GM19452 (cell line): ENCODE data around the gene PTAFR.
"Not testable (repeated sequence)": the region's sequence is repeated elsewhere in the genome, so short reads cannot be mapped to it uniquely, and the experiment has no call there.

Experiments
- ATAC-seq: cut with Tn5 transposase; IDR thresholded peaks from one replicate; pipeline ENCODE4 v1.9.1; 2021; ENCODE audit not compliant: unreplicated experiment

Gene PTAFR

DNA sequence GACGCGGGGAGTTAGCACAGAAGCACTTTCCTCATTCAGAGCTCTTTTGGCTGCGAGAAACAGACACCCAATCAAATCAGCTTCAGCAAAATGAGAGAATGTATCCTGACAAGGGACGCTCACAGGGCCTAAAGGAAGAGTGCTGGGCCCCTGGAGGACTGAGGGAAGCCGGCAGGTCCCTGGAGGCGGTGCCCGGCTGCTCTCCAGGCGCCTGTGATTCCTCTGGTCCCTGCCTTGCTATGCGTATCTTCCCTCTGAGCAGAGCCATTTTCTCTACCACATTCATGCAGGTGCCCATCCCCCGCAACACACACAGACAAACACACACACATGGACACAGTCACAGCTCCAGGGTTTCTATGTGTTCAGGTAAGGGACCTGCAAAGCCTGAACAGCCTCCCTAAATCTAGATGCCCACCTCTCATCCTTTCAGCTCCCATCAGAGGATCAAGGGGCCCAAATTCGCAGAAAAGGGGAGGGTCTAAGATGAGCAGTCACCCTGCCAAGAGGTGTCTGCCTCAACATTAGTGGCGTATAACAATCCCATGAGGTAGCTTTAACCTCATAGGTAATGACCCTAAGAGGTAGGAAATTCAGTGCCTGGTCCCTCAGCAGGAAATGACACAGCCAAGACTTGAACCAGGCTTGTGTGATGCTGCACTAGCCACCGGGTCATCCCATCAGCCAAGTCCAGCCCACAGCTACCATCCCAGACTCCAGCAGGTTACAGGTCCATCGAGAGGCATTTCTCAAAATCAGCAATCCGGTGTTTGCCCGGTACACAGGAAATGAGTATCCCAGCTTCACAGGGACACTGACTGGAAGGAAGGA lies 29.0 kb downstream of the PTAFR start:
- ATAC-seq: peak; percentile 19

DNA sequence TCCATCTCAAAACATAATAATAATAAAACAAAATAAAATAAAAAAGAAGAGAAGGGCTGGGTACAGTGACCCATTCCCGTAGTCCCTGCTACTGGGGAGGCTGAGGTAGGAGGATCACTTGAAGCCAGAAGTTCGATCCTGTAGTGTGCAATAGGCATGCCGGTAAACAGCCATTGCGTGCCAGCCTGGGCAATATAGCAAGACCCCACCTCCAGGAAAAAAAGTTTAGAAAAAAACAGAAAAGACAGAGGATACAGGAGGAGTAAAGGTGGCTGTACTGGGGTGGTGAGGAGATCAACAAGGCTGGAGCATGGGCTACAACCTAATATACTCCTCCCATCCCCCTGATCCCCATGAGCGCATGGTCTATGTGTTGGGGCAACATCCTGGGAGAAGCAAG lies 30.8 kb downstream of the PTAFR start:
- ATAC-seq: no peak

DNA sequence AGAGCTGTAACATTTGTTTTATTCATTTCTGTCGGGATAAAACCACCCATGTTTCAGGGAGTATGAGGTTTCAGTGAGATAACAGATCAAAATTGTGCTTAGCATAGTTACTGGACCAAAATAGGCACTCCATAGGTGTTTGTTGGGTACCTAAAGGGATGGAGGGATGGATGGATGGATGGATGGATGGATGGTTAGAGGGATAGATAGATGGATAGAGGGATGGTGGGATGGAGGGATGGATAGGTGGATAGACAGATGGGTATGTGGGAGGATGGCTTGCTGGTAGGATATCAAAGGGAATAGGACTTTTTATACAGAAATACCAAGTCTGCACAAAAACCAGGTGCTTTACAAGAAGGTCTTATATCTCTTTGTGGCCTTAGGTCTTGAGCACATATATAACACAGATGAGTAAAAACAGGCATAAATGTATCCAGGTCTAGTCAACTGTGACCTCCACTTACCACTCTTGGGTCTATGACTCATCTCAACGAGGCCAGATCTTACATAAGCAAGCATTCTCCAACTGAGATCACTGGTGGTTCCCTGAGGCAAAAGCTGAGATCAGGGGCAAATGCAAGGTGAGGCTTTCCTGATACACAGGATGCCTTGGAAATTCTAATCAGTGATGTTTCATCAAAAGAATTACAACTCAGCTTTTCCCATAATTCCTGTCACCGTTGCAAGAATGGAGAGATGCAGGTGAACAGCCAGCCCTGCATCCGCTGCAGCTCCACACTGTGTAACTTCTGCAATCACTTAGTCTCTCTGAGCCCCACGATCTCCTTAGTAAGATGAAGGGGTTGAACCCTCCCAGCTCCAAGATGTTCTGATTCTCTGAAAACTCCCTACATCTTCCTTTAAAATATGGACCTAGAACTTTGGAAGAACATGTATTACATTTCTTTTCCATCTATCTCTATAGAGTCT lies 32.0 kb downstream of the PTAFR start:
- ATAC-seq: peak; percentile 65

DNA sequence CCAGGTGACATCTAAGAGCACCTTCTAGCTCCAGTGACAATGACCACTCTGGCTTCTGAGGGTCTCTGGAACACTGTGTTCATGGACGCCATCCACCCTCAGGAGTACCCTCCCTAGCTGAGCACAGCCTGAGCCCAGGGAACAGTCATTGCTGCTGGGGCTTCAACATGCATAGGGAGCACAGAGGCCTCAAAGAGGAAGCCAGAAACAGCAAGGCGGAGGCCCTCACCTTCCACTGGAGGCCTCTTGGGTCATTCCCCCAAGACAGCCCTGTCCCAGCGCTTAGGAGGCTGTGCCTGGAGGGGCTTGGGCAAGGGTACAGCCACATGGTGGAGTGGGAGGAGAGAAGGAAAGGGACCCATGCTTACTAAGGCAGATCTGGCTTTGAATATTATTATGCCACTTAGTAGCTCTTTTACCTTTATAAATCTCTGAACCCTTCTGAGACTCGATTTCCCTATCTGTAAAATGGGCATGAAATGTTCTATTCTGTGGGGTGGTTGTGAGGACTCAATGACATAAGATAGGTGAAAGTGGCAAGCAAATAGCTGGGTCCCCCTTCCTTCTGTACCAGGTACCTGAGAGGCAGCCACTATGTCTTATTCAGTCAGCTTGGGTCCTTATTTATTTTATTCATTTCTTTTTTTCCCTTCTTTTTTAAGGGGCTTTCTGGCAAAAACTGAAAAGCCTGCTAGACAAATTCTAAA lies 32.8 kb downstream of the PTAFR start:
- no peak for ATAC-seq

DNA sequence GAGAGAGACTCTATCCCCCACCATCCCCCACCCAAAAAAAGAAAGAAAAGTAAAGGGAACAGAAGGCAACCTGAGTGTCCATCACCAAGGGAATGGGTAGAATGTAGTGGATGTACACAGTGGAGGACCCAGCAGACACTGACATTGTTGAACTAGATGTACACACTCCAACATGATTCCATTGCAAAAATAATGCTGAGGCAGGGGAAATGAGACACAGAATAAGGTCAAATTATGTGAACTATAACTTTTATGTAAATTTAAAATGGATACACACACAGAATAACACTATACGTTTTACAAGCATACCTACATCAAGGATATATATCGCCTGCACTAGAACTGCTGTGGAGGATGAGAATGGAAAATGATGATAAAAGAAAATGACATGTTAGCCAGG lies 34.8 kb downstream of the PTAFR start:
- no peak for ATAC-seq

DNA sequence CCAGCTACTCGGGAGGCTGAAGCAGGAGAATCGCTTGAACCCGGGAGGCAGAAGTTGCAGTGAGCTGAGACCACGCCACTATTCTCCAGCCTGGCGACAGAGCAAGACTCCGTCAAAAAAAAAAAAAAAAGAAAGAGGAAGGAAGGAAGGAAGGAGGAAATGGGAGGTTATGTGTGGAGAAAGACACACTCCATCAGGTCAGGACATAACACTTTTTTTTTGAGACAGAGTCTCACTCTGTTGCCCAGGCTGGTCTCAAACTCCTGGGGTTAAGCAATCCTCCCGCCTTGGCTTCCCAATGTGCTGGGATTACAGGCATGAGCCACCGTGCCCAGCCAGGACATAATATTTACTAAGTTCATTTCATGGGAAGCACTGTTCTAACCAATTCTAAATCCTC lies 36.6 kb downstream of the PTAFR start:
- not testable (repeated sequence) for ATAC-seq

DNA sequence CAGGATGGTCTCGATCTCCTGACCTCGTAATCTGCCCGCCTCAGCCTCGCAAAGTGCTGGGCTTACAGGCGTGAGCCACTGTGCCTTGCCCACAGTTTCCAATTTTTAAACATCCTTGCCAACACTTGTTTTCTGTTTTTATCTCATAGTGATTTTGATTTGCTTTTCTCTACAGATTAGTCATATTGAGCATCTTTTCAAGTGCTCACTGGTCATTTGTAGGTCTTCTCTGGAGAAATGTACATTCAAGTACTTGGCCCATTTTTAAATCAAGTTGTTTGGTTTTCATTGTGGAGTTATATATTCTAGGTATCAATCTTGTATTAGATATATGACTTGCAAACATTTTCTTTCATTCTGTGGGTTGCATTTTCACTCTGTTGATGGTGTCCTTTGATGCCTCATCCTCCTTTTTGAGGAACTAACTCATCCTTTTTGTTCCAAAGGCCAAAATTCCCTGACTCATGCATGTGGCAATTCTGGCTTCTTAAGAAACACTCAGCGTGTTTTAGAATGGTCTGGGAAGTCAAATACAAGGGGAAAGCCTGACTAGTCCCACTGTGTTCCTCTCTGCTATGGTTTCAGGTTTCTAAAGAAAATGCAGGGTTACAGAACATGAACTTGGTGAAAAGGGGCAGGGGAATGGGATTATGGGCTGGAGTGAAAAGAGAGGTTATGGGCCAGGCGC lies 37.3 kb downstream of the PTAFR start:
- no peak for ATAC-seq

DNA sequence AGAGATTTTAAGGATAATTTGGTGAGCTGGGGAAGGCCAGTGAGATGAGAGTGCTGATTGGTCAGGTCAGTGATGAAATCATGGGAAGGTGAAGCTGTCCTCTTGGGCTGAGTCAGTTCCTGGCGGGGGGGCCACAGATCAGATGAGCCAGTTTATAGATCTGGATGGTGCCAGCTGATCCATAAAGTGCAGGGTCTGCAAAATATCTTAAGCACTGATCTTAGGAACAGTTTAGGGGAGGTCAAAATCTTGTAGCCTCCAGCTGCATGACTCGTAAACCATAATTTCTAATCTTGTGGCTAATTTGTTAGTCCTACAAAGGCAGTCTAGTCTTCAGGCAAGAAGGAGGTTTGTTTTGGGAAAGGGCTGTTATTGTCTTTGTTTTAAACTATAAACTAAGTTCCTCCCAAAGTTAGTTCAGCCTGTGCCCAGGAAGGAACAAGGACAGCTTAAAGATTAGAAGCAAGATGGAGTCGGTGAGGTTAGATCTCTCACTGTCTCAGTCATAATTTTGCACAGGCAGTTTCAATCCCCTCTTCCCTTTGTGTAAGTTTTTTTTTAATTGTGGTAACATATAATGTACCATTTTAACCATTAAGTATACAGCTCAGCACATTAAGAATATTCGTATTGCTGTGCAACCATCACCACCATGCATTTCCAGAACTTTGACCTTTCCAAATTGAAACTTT lies 39.4 kb downstream of the PTAFR start:
- no peak for ATAC-seq

DNA sequence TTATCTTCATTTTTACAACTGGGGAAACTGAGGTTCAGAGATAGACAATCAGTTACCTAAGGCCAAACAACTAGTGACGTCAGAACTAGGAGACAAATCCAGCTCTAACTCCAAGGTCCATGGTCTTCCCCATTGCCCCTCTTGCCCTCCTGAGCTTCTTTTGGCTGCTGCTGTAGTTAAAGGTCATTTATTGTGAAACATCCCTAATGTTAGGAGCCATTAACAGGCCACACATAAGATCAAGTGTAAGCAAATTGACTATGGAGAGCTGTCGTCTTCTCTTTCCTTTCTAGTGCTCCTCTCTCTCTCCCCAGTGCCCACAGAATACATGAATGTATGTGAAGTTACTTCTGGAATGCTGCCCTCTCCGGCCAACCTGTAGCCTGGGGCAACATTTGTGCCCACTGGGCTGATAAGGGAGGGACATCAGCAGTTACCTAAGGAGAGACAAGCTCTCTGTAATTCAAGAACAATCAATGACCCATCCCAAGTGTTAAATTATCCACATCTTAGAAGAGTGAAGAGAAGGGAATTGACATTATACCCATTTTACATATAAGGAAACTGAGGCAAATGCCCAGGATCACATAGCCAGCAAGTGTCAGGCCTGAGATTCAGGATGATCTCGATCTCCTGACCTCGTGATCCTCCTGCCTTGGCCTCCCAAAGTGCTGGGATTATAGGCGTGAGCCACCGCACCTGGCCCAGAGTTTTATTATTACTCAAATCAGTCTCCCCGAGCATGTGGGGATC lies 40.1 kb downstream of the PTAFR start:
- no peak for ATAC-seq

DNA sequence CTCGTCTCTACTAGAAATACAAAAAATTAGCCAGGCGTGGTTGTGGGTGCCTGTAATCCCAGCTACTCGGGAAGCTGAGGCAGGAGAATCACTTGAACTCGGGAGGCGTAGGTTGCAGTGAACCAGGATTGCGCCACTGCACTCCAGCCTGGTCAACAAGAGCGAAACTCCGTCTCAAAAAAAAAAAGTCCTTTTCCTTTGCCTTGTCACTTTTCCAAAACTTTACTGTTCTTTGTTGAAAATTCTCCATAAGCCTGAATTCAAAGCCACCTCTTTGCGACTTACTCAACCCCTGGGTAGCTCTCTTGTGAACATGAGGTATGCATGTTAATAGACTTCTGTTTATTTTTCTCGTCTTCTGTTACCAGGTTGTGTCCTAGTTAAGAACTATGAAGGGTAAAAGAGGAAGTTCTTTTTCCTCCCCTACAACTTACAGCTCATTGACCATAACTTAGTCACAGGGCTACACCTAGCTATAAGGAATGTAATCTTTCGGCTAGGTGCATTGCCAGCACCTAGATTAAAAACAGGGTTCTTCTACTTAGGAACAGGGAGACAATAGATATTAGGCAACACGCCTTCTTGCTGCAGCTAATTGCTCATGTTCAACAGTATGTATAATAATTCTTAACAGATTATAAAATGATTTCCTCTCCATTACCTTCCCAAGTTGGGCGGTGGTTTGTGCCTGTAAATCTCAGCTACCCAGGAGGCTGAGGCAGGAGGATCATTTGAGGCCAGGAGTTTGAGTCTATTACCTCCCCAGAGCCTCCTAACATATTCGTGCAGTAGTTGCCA lies 40.9 kb downstream of the PTAFR start:
- no peak for ATAC-seq

DNA sequence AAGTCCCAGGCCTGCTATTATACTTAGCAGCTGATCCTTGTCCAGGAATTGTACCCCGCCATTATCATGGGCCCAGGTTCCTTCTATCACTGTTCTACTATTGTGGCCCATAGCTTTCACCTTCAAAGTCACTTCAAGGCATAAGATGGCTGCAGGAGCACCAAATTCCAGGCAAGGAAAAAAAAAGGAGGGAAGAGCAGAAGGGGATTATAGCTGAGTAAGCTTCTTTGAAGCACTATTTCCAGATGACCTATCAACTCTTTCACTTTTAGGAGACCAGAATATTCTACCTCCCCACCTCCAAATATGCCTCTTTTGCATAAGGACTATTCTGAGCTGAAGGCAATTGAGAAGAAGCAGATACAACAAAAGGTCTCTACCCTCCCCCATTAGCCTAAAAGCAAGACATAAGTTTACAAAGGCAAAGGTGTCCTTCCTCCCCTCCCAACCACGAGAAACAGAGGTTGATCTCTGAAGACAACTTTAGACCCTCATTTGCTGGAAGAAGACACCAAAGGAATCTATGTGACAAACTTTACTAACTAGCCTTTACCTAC lies 41.8 kb downstream of the PTAFR start:
- no peak for ATAC-seq

DNA sequence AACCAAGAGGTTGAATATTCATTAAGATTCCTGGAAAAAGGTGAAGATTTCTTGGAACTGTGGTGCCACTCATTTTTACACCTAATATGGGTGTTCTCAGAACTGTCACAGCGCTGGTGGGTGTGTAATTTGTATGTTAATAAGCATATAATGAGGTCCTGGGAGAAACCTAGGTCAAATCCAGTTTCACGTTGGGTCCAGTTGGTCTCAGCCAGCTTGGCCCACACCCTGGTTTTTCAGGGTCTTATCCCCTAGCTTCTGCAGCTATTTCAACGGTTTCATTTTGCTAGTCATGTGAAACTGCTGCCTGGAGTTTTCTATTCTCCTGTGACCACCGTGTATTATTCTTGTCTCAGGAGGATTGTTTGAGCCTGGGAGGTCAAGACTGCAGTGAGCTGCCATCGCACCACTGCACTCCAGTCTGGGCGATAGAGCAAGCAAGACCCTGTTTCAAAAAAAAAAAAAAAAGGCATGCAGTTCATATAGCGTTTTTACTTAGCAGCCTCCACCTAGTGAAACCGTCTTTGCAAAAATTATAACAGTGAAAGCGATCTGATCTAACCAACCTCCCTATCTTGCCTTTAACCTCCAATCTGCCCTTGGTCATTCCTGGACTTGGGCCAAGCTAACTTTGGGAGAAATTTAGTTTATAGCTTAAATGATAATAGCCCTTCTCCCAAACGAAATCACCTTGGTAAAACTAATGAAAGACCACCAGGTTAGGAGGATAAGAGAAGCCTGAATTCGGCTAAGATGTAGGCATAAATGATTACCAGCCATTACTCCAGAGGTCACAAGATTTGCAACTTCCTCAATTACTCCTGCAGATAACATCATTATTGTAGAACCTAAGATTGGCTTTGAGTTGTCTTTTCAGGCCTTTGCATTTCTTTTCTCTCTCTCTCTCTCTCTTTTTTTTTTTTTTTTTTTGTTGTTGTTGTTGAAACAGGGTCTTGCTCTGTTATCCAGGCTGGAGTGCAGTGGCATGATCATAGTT lies 44.0 kb downstream of the PTAFR start:
- no peak for ATAC-seq

DNA sequence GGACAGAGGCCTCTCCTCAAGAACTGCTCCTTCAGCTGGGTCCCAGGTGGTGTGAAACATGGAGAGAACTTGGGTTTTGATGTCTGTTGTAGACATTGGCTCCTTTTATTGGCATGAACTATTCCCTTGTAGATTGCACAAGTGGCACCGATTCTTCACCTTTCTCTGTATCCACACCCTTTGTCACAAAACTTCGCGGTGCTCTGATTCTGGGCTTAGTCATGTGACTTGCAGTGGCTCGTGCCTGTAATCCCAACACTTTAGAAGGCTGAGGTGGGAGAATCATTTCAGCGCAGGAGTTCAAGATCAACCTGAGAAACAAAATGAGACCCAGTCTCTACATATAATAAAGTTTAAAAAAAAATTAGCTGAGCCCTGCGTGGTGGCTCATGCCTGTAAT lies 45.6 kb downstream of the PTAFR start:
- ATAC-seq: no peak

DNA sequence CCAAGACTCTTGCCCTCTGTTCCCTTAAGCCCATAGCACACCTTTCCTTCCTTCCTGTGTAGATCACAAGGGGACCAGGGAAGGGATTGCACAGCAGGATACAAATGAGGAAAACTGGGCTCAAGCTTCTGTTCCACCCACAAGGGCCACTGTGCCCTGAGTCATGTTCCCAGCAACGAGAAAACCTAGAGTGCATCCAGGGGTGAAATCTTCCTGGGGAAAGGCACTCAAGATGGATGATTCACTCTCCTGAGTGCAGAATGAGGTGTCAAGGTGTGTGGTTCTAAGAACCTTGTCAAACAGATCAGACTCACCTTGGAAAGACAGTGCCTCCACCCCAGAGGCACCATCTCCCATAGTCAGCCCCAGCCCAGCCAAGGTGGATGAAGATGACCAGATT lies 47.3 kb downstream of the PTAFR start:
- no peak for ATAC-seq

DNA sequence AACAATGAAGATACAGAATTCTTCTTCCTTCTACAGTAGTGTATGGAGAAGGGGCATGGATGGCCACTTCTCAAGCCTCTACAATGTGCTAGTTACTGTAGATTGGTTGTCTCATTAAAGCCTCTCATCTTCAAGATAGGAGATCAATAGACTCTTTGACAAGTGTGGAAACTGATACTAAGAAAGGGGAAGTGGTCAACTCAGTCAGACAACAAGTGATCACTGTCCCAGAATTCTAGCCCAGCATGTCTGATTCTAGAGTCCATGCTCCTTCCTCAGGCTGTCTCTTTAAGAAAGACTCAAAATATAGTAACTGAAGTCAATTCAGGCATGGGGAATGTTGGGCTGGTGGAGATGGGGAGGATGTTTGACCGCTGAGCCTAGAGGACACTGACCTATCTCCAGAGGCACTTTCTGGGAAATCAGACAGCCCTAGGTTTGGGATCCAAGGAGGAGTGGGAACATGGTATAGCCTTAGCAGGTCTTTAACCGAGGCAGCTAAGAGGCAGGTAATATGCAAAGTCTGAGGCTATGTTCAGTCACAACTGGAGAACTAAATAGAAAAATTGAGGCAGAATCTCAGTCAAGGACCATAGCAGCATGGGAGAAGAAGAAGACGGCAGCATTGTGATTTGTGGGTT lies 48.8 kb downstream of the PTAFR start:
- peak; percentile 62 for ATAC-seq

DNA sequence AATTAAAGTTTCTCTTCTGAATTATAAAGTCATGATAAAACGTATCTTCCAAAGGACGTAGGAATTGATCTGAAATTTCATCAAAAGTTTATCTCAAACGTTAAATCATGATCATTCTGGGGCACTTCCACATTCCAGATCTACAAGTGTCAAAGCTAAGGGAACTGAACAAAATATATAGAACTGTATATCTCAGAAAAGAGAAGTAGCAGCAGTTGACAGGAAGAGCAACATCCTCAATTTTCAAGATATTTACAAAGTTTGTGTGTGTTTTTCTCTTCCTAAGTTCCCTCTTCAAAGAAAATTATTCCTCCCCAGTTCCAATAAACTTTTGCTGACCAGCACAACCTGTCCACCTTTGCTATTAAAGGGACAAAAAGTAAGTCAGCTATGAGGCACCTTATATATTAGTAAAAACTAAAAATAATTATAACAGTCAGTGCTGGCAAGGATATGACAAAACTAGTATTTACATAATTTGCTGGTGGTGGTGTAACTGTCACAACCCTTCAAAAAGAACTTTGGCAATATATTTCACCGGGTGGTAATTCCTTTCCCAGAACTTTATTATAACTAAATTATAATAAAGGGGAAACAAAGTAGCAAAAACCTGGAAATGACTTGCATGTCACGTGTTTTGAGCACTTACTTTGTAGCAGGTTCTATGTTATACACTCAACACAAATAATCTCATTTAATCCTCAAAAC lies 49.6 kb downstream of the PTAFR start:
- ATAC-seq: no peak
